Keratinocyte (primary cell): ENCODE data around the gene KDM2A.

Experiments
- EZH2 ChIP-seq: IDR thresholded peaks from one replicate; pipeline ENCODE4 v1.6.1; 2012; ENCODE audit warnings: inconsistent platforms, mild to moderate bottlenecking, low read length, moderate library complexity
- TF ChIP-seq, protein P1 (sequence below), 3 experiments: IDR thresholded peaks in 1 of 3; conservative IDR thresholded peaks in 1 of 3; optimal IDR thresholded peaks in 1 of 3; 2 replicates in 2 of 3; 3 replicates in 1 of 3; pipeline versions ENCODE3 to v1.5.1; 2011; ENCODE audit warnings: low read length in 3 of 3, mild to moderate bottlenecking in 3 of 3, moderate library complexity in 2 of 3, control low read depth in 1 of 3, inconsistent platforms in 1 of 3; ENCODE audit not compliant: insufficient read depth in 2 of 3; ENCODE audit errors: extremely low read depth in 1 of 3

DNA sequence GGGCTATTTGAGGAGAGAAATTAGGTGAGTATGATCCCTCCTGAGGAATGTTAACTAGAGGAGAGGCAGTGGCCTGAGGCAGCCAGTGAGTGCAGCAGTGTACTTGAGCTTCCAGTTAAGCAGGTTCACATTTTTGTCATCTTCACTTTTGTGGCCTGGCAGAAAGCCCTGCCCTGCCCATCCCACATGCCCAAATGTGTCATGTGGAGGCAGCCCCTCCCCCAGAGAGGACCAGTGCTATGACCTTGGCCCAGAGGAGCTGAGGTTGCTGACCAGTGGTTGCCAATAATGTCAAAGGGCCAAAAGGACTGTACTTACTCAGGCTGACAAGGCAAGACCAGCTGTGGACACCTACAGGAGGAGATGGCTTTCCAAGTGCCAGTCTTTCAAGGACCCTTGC is 129.6 kb downstream of the KDM2A start:
- TF ChIP-seq, protein P1, sequence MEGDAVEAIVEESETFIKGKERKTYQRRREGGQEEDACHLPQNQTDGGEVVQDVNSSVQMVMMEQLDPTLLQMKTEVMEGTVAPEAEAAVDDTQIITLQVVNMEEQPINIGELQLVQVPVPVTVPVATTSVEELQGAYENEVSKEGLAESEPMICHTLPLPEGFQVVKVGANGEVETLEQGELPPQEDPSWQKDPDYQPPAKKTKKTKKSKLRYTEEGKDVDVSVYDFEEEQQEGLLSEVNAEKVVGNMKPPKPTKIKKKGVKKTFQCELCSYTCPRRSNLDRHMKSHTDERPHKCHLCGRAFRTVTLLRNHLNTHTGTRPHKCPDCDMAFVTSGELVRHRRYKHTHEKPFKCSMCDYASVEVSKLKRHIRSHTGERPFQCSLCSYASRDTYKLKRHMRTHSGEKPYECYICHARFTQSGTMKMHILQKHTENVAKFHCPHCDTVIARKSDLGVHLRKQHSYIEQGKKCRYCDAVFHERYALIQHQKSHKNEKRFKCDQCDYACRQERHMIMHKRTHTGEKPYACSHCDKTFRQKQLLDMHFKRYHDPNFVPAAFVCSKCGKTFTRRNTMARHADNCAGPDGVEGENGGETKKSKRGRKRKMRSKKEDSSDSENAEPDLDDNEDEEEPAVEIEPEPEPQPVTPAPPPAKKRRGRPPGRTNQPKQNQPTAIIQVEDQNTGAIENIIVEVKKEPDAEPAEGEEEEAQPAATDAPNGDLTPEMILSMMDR (optimal IDR thresholded peaks at IDR 0.05 in 1 of 3, IDR thresholded peaks at IDR 0.05 in 1 of 3, conservative IDR thresholded peaks at IDR 0.05 in 1 of 3; ENCODE audit: extremely low read depth in 1 of 3, insufficient read depth in 2 of 3, low read length in 3 of 3) = no peak
- TF ChIP-seq EZH2 = no peak
